Hematopoietic multipotent progenitor cell treated with erythropoietin and hydrocortisone succinate and interleukin-3 and kit ligand, for 15 days (in vitro differentiated cells): ENCODE results near the gene MINDY4B.

ENCODE experiments used
- DNase-seq: peaks from one replicate; pipeline ENCODE4 v3.0.0-alpha.2; 2015; ENCODE audit warnings: low spot score

MINDY4B gene

DNA sequence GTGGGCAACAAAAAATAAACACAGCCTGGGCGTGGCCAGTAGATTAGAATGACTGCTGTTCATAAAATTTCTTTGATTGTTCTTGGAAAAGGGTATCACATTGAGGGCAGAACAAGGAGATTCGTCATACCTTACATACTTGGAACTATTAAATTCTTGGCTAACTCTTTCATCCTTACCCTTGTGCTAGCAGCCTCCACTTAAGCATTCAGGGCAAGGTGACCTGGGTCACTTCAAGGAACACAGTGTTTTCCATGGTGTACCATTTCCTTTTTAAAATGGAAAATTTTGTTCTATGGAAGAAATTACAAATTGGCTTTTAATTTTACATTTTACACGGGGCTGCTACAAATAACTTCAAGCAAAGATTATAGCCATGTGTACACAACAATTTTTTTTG is 60.8 kb downstream of the MINDY4B start:
- DNase-seq, result no peak

DNA sequence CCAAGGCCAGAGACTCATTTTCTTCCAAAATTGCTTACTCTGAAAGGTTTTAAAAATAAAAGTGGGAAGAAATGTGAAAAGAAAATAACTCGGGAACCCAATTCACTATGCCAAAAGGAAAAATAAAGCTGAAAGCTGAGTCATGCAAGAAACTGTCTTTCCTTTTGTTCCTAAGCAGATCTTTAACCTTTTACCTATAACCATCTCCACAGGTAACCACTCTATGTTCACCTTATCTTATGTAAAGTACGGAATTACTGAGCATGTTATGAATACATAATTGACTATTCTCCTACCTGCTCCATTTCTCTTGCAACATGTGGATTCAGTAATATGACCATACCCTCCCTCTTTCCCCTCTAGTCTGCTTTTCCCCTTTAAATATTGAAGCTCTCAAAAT is 62.0 kb downstream of the MINDY4B start:
- DNase-seq, result no peak

DNA sequence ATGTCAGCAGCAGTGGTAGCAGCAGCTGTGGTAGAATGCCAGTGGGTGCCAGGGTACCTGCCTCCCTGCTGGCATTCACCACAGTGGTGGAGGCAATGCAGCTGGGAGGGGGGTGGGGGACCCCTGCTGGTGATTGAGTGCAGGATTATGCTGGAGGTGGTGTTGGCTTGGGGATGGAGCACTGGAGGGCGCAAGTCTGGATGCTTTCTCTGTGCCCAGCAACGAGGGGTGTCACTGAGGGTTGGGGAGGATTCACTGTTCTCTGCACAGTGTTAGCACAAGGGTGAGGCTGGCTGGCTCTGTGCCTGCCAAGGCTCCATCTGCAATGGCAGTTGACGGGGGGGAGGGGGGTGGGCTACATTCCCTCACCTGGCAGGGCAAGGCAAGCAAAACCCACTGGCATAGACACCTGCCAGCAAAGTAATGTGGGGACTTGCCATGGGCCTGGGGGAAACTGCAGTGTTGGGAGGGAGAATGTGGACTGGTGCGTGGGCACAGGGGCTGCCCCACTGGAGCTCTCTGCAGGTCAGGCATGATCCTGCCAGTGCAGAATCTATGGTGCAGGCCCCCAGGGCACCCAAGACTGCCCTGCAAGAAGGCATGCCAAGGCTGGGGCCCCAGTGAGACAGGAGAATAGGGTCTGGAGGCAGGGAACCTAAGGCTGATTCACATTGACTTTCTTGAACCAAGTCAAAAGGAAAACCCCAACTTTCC is 64.3 kb downstream of the MINDY4B start:
- DNase-seq, result peak; percentile 17

DNA sequence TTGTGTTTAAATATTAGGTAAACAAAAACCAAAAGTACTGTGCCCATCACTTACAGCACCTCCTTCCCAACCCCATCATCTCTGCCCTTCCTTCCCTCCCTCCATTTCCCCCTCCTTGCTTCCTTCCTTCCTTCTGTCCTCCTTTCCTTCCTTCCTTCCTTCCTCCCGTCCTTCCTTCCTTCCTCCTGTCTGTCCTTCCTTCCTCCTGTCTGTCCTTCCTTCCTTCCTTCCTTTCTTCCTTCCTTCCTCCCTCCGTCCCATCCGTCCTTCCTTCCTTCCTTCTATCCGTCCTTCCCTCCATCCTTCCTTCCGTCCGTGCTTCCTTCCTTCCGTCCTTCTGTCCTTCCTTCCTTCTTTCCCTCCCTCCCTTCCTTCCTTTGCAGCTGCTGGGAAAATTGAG is 74.5 kb downstream of the MINDY4B start:
- DNase-seq, result no peak

DNA sequence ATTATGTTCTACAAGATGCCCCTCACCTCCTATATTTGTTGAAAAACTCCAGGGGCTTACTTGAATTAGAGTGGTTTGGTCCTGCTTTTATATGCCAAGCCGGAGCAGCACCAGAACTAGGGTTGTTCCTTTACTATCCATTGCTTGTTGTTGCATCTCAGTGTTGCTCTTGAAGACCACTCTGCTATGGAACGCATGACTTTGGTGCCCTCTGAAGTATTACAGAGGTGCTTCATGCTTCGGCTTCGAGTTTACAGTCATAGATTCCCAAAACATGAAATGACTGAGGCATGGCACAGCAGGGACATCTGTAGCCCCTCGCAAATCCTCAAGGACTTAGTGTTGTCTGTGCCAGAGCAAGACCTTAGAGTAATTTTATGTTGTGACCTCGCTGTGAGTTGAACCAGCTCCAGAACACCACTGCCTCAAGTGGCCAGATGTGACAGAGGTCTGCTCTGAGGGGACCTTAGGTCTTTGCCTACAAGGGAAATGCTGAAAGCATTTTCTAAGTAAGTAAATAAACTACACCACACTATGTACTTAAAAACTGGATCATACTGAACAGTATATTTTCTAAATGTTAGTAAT is 75.1 kb downstream of the MINDY4B start:
- peak; percentile 37 for DNase-seq

DNA sequence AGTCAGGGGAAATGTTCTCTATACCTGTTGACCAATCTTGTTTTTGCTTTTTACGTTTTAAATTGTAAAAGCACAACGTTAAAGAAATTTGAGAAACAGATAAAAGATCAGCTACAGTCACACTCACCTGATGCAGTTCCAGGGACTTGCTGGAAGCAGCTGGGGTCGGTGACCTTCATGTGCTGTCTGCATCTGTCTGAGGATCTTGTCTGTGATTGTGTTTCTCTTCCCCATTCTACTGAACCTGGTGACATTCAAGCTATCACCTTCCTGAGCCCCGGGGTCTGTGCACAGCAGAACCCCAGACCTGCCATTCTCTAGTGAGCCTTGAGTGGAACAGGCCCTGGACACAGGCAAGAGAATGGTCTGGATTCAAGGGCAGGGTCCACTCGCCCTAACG is 75.8 kb downstream of the MINDY4B start:
- no peak for DNase-seq

DNA sequence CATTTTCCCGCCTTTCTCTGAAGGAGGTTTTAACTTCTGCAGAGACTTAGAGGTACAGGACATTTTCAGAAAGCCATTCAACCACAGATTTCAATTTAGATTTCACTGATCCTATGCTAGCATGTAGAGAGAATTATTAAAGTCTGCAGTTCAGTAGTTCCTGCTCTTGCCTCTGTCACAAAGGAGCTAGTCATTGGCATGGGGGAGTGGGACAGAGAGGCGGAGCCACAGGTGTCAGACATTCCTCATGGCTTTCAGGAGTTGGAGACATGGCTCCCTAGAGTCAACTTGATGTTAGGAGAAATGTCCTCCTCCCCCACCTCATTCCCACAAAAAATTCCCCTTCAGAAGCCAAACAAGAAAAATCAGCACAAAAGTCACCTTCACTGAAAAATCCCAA is 76.2 kb downstream of the MINDY4B start:
- DNase-seq, result no peak

DNA sequence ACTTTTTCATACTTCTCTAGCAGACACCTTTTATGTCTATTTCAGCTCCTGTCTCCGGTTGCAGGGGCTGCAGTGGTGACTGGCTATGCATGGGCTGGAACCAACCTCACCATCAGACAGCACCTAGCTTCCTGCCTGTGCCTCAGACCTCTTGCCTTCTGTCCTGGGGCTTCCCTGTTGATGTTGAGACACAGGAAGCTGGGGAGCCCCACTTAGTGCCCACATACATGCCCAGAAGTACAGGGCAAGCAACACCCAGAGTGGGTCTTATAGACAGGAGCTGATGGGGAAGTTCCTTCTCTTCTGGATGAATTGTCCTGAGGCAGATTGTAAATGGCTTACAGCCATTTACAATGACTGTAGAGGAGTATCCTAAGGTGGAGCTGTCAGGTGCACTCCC is 77.0 kb downstream of the MINDY4B start:
- DNase-seq, result no peak

DNA sequence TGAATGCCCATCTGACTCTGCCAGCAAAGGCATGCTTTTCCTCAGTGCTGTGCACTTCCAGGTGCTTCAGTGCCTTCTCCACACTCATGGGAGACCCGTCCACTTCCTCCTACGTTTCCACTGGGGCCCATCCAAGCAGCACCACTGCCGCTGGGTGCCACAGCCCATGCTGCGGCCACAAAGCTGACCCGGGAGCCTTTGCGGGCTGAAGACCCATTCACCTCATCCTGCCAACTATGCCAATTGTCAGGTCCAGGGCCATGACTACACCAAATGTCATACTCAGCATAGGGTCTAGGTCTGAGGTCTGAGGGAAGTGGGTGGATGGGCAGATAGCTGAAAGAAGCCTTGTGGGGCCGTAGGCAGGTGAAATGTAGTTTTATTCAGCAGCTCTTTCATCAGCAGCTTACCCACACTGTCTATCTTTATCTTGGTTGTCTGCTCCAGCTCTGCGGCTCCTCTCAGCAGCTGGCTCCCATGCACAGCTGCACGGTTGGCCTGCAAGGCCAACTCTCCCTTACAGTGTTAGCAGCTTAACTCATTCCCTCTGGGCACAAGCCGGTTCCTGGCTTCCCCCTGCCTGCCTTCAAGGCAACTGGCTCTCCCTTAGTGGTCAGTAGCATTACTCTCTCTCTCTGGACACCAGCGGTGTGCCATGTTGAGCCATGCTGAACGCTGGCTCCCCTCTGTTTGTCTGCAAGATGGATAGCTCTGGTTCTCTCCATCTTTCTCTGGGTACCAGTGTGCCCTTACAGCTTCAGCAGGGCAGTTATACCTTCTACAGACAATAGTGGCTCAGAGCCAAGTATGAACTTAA is 78.6 kb downstream of the MINDY4B start:
- no peak for DNase-seq

DNA sequence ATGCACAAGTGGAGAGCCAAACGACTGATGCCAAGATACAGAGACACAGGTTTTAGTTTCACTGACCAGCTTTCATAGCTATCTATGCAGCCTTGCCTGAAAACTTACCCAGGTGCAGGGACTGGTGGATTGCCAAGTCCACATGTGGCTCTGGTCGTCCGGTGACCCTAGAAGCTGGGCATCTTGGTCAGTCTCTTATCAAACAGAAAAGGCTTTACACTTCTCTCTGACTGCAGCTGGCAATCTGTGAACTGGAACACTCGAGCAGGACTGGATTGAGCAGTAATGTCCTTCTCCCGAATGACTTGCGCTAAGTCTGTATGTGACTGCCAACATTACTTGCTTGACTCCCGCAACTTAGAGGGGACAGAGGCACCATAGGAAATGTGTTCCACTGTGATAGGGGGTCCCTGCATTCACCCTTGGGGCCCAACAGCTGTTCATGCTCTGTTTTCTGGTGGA is 79.3 kb downstream of the MINDY4B start:
- no peak for DNase-seq

DNA sequence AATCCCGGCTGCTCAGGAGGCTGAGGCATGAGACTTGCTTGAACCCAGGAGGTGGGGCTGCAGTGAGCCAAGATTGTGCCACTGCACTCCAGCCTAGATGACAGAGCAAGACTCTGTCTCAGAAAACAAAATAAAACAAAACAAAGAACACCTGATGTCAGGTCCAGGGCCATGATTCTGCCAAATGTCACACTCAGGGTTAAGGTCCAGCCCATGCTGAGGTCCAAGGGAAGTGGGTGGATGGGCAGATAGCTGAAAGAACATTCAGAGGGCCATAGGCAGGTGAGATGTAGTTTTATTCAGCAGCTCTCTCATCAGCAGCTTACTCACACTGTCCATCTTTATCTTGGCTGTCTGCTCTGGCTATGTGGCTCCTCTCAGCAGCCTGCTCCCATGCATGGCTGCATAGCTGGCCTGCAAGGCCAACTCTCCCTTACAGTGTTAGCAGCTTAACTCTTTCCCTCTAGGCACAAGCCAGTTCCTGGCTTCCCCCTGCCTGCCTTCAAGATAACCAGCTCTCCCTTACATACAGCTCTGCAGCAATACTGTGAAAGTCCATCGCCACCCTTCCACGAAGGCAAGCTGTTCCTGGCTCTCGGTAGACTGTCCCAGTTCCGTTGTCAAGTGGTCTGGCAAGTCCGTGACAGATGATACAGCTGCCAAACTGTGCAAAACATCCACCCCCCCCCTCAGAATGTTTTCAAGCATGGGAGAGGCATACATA is 79.9 kb downstream of the MINDY4B start:
- DNase-seq, result no peak

DNA sequence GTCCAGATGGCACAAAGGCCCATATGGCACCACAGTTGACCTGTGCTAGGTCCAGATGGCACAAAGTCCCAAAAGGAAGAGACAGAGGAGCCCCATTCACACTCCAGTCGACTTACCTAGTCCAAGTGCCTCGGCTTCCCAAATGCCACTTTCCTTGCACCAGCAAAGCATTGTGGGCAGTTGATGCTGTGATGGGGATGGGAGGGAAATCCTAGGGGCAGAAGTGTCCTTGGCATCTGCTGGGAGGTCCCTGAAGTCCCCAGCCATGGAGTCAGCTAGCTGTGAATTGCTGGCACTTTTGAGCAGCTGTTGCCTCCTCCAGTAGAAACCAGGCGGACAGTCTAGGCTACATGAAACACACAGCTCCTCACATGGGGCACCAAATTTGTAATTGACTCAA is 82.0 kb downstream of the MINDY4B start:
- DNase-seq, result no peak

DNA sequence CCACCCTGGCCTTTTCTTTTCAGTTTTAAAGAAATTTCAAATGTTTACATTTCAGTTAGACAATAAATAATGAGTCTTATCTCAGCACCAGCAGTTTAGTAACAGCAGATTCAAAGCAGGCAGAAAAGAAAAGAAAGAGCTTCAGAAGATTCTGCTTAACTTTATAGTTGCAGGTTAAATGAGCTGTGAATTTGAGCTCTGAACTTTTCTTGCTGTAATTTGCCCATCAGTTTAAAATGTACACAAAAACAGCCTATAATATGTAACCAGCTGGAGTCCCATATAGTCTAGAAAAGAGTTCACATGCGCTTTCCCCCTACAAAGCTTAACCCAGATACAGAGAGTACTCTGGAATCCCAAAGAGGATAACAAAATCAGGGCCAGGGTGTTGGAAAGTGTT is 82.6 kb downstream of the MINDY4B start:
- DNase-seq, result no peak
